WERI-Rb-1 (cell line): Measurements from ENCODE around the gene ZFP92.
"Not testable (repeated sequence)": the region's sequence is repeated elsewhere in the genome, so short reads cannot be mapped to it uniquely, and the experiment has no call there.

Experiments used
- DNase-seq: peaks from one replicate; pipeline ENCODE4 v3.0.0-alpha.2; 2020
- H3K27ac ChIP-seq: fragments of 250-450 bp; sonication (Bioruptor Pico); 2 replicates; pipeline ENCODE4 v1.5.1; 2020; ENCODE audit warnings: mild to moderate bottlenecking, moderate library complexity
- H3K27me3 ChIP-seq: fragments of 250-450 bp; sonication (Bioruptor Pico); 2 replicates; pipeline ENCODE4 v1.5.1; 2021; ENCODE audit warnings: mild to moderate bottlenecking, low read depth, moderate library complexity; ENCODE audit not compliant: insufficient read depth, severe bottlenecking
- H3K36me3 ChIP-seq: fragments of 250-450 bp; sonication (Bioruptor Pico); 2 replicates; pipeline ENCODE4 v1.5.1; 2020; ENCODE audit warnings: mild to moderate bottlenecking, moderate library complexity
- H3K4me3 ChIP-seq: 2 replicates; pipeline ENCODE4 v1.5.1; 2011; ENCODE audit warnings: low read depth, mild to moderate bottlenecking, control low read depth, low read length
- H3K9me3 ChIP-seq: fragments of 250-450 bp; sonication (Bioruptor Pico); 2 replicates; pipeline ENCODE4 v1.5.1; 2021; ENCODE audit warnings: mild to moderate bottlenecking, moderate library complexity; ENCODE audit not compliant: severe bottlenecking
- CTCF ChIP-seq: IDR thresholded peaks from 2 replicates; pipeline ENCODE4 v1.5.1; 2011; ENCODE audit warnings: low read depth, mild to moderate bottlenecking, control low read depth, inconsistent platforms, low read length

ZFP92 gene

DNA sequence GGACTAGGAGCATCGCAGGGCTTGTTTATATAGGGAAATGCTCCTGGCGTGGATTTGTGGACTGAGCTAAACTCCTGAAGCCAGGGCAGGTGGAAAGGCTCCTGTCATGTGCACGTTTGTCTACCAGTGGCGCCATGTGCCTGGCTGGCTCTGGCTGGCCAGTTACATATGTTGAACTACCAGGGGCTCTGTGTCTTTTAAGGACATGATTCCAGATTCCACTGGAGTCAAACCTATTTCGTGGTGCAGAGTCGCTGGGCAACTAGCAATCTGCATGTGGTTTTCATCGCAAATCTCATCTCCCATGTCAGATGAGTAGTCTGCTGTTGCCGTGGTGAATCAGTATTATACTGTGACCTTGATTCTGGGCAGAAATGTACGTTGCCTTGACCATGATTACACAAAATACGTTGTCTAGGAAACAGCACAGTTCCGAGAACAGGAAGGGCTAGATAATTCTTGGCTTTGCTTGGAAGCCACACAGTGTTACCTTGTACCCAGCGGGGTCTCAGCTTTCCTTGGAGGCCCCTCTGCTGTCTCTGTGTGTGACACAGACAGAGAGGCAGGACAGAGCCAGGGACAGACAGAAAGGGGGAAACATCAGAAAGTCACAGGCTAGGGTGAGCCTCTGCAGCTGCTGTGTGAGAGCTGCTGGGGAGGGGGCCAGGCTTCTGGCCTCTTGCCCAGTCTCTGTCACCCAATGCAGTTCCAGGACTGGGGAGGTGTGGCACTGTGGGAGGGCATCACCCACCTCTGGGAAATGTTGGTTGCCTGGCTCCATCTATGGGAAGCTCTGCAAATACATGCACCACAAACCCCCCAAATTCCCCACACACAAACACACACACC is 29.4 kb upstream of the ZFP92 start:
- Histone ChIP-seq H3K9me3 (peaks cover 7% of the 10 kb centered on the region), H3K27me3 (peaks cover 9% of the 10 kb centered on the region), H3K36me3 (no peaks in the 10 kb centered on the region), H3K27ac (no peak overlapping the region), H3K4me3 (no peak overlapping the region)
- peak; percentile 66 for DNase-seq
- peak; percentile 65 for TF ChIP-seq CTCF

GRCh38 chrX:153382563-153383482 is 28.4 kb upstream of the ZFP92 start:
- Histone ChIP-seq H3K27me3 (peaks cover 16% of the 10 kb centered on the region), H3K36me3 (no peaks in the 10 kb centered on the region), H3K27ac (no peak overlapping the region), H3K4me3 (no peak overlapping the region), H3K9me3 (peaks cover 7% of the 10 kb centered on the region)
- DNase-seq: no peak
- no peak for TF ChIP-seq CTCF

- Histone ChIP-seq H3K27ac (no peak overlapping the region), H3K9me3 (peaks cover 7% of the 10 kb centered on the region), H3K4me3 (no peak overlapping the region), H3K36me3 (no peaks in the 10 kb centered on the region), H3K27me3 (peaks cover 23% of the 10 kb centered on the region)
- DNase-seq: no peak
- TF ChIP-seq CTCF: no peak
These were observed 26.9 kb upstream of the ZFP92 start for GRCh38 chrX:153384390-153384789.

DNA sequence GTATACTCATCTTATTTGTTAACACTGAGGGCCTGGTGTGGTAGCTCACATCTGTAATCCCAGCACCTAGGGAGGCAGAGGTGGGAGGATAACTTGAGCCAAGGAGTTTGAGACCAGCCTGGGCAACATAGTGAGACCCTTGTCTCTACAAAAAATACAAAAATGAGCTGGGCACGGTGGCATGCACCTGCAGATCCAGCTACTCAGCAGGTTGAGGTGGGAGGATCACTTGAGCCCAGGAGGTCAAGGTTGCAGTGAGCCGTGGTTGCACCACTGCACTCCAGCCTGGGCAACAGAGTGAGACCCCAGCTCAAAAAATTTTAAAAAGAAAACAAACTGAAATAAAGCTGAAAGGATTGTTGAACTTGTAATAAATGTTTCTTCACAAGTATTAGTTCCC is 26.3 kb upstream of the ZFP92 start:
- peaks cover 23% of the 10 kb centered on the region for H3K27me3 ChIP-seq
- not testable (repeated sequence) for H3K27ac ChIP-seq, H3K4me3 ChIP-seq, H3K9me3 ChIP-seq, H3K36me3 ChIP-seq, DNase-seq

DNA sequence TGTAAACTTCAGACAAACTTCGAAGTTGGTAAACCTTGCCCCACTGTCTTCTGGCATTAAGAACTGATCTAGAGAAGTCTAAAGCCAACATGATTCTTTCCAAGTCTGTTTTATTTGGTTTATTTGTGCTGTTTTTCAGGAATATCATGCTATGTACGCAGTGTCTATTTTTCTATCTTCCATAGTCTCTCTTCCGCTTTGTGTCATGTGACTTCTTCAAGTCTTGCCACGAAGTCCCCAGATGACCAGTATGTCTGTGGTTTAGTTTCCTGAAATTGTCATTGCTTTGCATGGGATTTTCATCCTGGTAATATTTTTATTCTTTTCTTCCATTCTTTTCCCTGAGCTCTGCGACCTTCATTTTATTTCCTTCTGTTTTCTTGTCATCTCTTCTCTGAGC is 25.2 kb upstream of the ZFP92 start:
- H3K9me3 ChIP-seq: peaks cover 7% of the 10 kb centered on the region
- TF ChIP-seq CTCF: no peak

DNA sequence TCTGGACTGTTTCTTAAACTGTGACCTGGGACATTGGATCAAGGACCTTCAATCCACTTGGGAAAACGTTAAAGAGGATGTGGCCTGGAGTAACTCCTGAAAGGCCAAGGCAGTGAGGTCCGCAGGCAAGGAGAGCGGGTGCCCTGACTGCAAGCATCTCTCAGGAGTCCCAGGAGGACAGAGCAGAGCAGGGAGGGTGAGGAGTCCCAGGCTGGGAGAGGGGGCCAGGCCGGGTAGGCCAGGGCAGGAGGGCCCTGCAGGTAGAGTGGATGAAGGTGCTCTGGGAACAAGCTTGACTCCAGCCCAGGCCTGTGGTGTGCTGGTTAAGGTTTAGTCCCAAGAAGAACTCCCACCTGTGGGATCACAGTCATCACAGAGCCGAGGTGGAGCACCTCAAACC is 23.9 kb upstream of the ZFP92 start:
- no peak for DNase-seq
- no peak for TF ChIP-seq CTCF
- Histone ChIP-seq H3K27ac (no peak overlapping the region), H3K36me3 (no peaks in the 10 kb centered on the region), H3K4me3 (no peak overlapping the region), H3K9me3 (peaks cover 11% of the 10 kb centered on the region), H3K27me3 (peaks cover 18% of the 10 kb centered on the region)

More for the DNA sequence above, 25.2 kb upstream of the ZFP92 start:
- H3K27me3 ChIP-seq: peaks cover 19% of the 10 kb centered on the region
- no peak overlapping the region for H3K4me3 ChIP-seq
- H3K36me3 ChIP-seq: no peaks in the 10 kb centered on the region
- DNase-seq: no peak
- H3K27ac ChIP-seq: no peak overlapping the region
